RKO (cell line): ENCODE results near the gene SORD.

Experiments
- DNase-seq: peaks from one replicate; pipeline ENCODE4 v3.0.0-alpha.2; 2016; ENCODE audit warnings: low spot score

The SORD gene

GRCh38 chr15:45116482-45117307 is 93.7 kb downstream of the SORD start:
- no peak for DNase-seq

- no peak for DNase-seq
Measured at GRCh38 chr15:45117308-45118130, 94.5 kb downstream of the SORD start.

GRCh38 chr15:45118131-45118588 is 95.2 kb downstream of the SORD start:
- peak; percentile 87 for DNase-seq

- DNase-seq = no peak
Measured at GRCh38 chr15:45118996-45119395, 96.0 kb downstream of the SORD start.

- no peak for DNase-seq
Measured at GRCh38 chr15:45120081-45120972, 97.3 kb downstream of the SORD start.

- no peak for DNase-seq
Measured at GRCh38 chr15:45121020-45121419, 98.0 kb downstream of the SORD start.

GRCh38 chr15:45121706-45122417 is 98.9 kb downstream of the SORD start:
- DNase-seq = peak; percentile 53

- no peak for DNase-seq
Measured at GRCh38 chr15:45122719-45123118, 99.7 kb downstream of the SORD start.

GRCh38 chr15:45123397-45123796 is 100.4 kb downstream of the SORD start:
- no peak for DNase-seq

GRCh38 chr15:45126535-45127158 is 103.7 kb downstream of the SORD start:
- peak; percentile 48 for DNase-seq
